K562 (cell line): ENCODE measurements around the gene DRAXIN. TPM values are rescaled to one million over a fixed set of nuclear protein-coding genes. Genes with fewer than 3 reads are reported as not detected.

Experiments used
- DACH1 ChIP-seq: fragments of 450-650 bp; IDR thresholded peaks from 2 replicates; pipeline ENCODE4 v1.6.1; 2018; ENCODE audit not compliant: partially characterized antibody
- E2F1 ChIP-seq: sonication (generic); formaldehyde crosslinking; IDR thresholded peaks from 2 replicates; pipeline ENCODE4 v1.8.1; 2023; ENCODE audit warnings: mild to moderate bottlenecking, missing genetic modification reagents, moderate library complexity
- E2F6 ChIP-seq, 2 experiments: IDR thresholded peaks; 2 replicates each; pipeline ENCODE4 v1.6.1; 2011; ENCODE audit warnings: borderline replicate concordance in 1 of 2, control low read depth in 1 of 2, low read depth in 1 of 2, low read length in 1 of 2, mild to moderate bottlenecking in 1 of 2, mixed read lengths in 1 of 2, moderate library complexity in 1 of 2; ENCODE audit not compliant: insufficient read depth in 1 of 2, insufficient read length in 1 of 2, poor library complexity in 1 of 2, severe bottlenecking in 1 of 2; ENCODE audit errors: extremely low read depth in 1 of 2
- IRF9 ChIP-seq: fragments of 450-650 bp; IDR thresholded peaks from 2 replicates; pipeline ENCODE4 v1.6.1; 2016; ENCODE audit warnings: missing biosample characterization, missing genetic modification characterization
- JUND ChIP-seq, 2 experiments: IDR thresholded peaks; 2 replicates in 1 of 2; 3 replicates in 1 of 2; pipeline ENCODE4 v1.6.1; 2011; ENCODE audit warnings: borderline replicate concordance in 2 of 2, low read depth in 2 of 2, low read length in 2 of 2, improper control_type of control experiment in 1 of 2, missing biosample characterization in 1 of 2, missing genetic modification characterization in 1 of 2, missing genetic modification reagents in 1 of 2
- MBD2 ChIP-seq: sonication (generic); IDR thresholded peaks from 2 replicates; pipeline ENCODE4 v1.6.1; 2016; ENCODE audit warnings: low read depth, borderline replicate concordance
- MEF2A ChIP-seq: IDR thresholded peaks from 2 replicates; pipeline ENCODE4 v1.6.1; 2011; ENCODE audit warnings: low read depth, mild to moderate bottlenecking, low read length, moderate library complexity; ENCODE audit not compliant: control insufficient read depth
- RREB1 ChIP-seq: fragments of 250-450 bp; sonication (Bioruptor Pico); IDR thresholded peaks from 2 replicates; pipeline ENCODE4 v1.4.0; 2020
- TSHZ1 ChIP-seq: fragments of 250-450 bp; sonication (Bioruptor Pico); IDR thresholded peaks from 2 replicates; pipeline ENCODE4 v1.4.0; 2020; ENCODE audit warnings: mild to moderate bottlenecking, moderate library complexity
- ZBTB7A ChIP-seq: IDR thresholded peaks from 2 replicates; pipeline ENCODE4 v1.6.1; 2011; ENCODE audit warnings: low read depth, mild to moderate bottlenecking, low read length, moderate library complexity, borderline replicate concordance; ENCODE audit not compliant: control insufficient read depth
- ZNF668 ChIP-seq: fragments of 250-450 bp; sonication (Bioruptor Pico); IDR thresholded peaks from 2 replicates; pipeline ENCODE4 v1.8.0; 2022; ENCODE audit warnings: mild to moderate bottlenecking, inconsistent platforms
- ZNF696 ChIP-seq: fragments of 250-450 bp; sonication (Bioruptor Pico); conservative IDR thresholded peaks from 2 replicates; pipeline ENCODE4 v1.4.0; 2020; ENCODE audit warnings: mild to moderate bottlenecking, moderate library complexity
- polyA plus RNA-seq, 8 experiments: library from polyadenylated mRNA; depleted of rRNA in 4 of 8; stranded (reverse) in 5 of 8; unstranded in 3 of 8; fragments of >200 nt; fragmentation: Nextera tagmentation in 2 of 8; fragmentation: Illumina TruSeq in 1 of 8; extraction: Ambion mirVana in 2 of 8; extraction: Trizol in 1 of 8; gene quantifications; 2 replicates each; pipeline versions ENCODE4 v1.2.1 to v1.2.3, GENCODE V29; 2011 to 2014; ENCODE audit warnings: inconsistent platforms in 1 of 8, missing spikeins in 1 of 8
- total RNA-seq, 7 experiments: library from RNA; depleted of rRNA in 6 of 7; stranded (reverse); fragments of >200 nt in 6 of 7; fragmentation: Illumina TruSeq in 2 of 7; extraction: Trizol in 2 of 7; gene quantifications; 2 replicates each; pipeline versions ENCODE4 v1.2.1 to v1.2.3, GENCODE V29; 2011 to 2021; ENCODE audit warnings: low replicate concordance in 1 of 7

DRAXIN gene
- total and polyA plus RNA-seq, 9 of the 15 experiments (the other 6 are each of a cell fraction or from before 2014, with no cell fraction given) = 0.01 to 0.04 (median 0.01) TPM; not detected in 6

GRCh38 chr1:11719313-11720032, 28.0 kb downstream of the DRAXIN start (continued):
- no peak for TF ChIP-seq MBD2
- no peak for TF ChIP-seq IRF9 (tag)
- TF ChIP-seq RREB1 (CRISPR knock-in tag) = no peak
- peak; percentile 39; the same call in 1 of the 2 replicates for TF ChIP-seq JUND (IDR thresholded peaks at IDR 0.05; ENCODE audit: borderline replicate concordance, low read depth, low read length)
- no peak for TF ChIP-seq JUND (tag; IDR thresholded peaks at IDR 0.05; ENCODE audit: borderline replicate concordance, low read depth, low read length)
- peak; percentile 91 to 92 for TF ChIP-seq E2F6 (IDR thresholded peaks at IDR 0.05; ENCODE audit: borderline replicate concordance in 1 of 2, extremely low read depth in 1 of 2, insufficient read depth in 1 of 2, insufficient read length in 1 of 2, low read depth in 1 of 2, low read length in 1 of 2, poor library complexity in 1 of 2, severe bottlenecking in 1 of 2)
- TF ChIP-seq DACH1 = no peak
- 0 out of 2 replicates have a peak, but pooled peaks have one; percentile 39 for TF ChIP-seq E2F1 (CRISPR knock-in tag)
- no peak for TF ChIP-seq MEF2A
- no peak for TF ChIP-seq TSHZ1
- TF ChIP-seq ZNF696 (CRISPR knock-in tag) = no peak
- TF ChIP-seq ZNF668 = no peak
- no peak for TF ChIP-seq ZBTB7A
